CD4-positive, alpha-beta T cell treated with Interleukin-10 for 1 hour (primary cell): Measurements from ENCODE around the gene UQCRFS1.
A peak's percentile ranks its signal among the peaks of the same experiment; 100 is the strongest.
"Not testable (repeated sequence)": the region's sequence is repeated elsewhere in the genome, so short reads cannot be mapped to it uniquely, and the experiment has no call there.

Source experiments
- DNase-seq: peaks from one replicate; pipeline ENCODE4 v3.0.0-alpha.2; 2020

Gene UQCRFS1

DNA sequence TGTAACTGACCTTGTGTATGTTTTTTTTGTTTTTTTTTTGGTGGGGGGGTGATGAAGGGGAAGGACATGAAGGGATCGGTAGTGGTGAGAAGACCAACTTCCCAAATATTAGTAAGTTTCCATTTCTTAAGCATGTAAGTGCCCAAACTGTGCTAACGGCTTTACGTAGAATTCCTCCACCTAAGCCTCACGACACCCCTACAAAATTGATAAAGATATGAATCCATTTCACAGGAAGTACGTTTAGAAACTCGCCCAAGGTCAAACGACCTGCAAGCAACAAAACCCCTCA, 649 bp downstream of the UQCRFS1 start:
- peak; percentile 17 for DNase-seq

DNA sequence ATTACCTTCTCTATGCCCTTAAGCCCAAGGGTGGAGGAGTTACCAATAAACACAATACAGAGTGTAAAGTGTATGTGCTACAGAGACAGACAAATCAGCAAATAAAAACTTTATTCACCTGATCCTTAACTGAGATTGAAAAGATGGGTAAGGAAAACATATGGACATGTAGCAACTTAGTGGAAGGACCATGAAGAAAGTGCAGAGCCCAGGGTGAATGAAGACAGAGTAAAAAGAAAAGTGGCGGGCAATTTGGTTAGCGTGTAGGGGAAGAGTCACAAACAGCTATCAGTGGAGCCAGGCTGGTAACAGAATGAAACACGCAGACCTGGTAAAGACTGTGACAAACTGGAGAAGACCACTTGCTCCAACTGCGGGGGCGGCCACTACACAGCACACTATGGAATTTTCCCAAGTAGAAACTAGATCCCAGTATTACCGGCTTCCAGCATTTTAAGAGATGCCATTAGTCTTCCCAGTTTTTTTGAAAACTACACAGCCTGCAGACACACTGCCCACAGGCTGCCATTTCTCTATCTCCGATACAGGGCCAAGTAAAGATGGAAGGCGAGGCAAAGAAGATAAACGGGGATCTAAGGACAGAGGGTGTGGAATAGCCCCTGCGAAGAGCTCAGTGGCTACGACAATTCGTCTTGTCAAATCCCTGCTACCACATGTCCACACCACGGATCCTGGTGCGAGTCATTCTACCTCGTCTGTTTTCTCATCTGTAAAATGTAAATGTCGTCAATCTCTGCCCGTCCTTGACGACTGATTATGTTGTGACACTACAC, 1.2 kb downstream of the UQCRFS1 start:
- DNase-seq: no peak

DNA sequence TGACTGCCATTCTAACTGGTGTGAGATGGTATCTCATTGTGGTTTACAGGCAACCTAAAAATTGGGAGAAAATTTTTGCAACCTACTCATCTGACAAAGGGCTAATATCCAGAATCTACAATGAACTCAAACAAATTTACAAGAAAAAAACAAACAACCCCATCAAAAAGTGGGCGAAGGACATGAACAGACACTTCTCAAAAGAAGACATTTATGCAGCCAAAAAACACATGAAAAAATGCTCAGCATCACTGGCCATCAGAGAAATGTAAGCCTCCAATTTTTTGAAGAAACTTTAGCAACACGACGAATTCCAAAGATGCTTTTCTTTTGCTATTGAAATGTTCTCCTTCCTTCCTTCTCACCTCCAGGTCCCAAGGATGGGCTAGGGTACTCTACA, 1.9 kb downstream of the UQCRFS1 start:
- DNase-seq: not testable (repeated sequence)

DNA sequence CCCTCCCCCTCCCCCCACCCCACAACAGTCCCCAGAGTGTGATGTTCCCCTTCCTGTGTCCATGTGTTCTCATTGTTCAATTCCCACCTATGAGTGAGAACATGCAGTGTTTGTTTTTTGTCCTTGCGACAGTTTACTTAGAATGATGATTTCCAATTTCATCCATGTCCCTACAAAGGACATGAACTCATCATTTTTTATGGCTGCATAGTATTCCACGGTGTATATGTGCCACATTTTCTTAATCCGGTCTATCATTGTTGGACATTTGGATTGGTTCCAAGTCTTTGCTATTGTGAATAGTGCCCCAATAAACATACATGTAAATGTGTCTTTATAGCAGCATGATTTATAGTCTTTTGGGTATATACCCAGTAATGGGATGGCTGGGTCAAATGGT, 2.4 kb downstream of the UQCRFS1 start:
- DNase-seq: not testable (repeated sequence)

DNA sequence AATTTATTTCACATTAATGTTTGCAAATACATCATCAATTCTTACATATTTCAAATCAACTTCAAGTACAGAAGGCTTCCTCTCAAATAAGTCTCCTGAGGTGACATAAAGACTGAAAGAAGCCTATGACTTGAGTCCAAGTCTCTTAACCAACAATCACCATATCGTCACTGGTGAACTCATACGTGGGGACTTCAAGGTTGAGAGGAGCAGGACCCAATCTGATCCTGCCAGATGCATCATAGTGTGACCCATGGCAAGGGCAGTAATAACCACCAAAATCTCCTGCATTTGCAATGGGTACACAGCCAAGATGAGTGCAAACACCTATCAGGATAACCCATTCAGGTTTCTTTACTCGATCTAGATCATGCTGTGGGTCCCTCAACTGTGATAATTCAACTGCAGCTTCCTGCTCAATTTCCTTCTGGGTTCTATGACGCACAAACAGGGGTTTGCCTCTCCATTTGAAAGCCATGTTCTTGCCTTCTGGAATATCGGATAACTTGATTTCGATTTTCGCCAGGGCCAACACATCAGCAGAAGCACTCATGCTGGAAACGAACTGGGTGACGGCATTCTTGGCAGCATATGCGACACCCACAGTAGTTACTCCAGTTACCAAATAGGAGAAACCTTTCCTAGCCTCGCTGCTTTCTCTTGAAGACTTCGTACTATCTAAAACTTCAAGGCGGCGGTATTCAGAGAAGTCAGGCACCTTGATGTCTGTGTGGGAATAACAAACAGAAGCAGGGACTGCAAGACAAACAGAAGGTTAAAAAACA, 5.4 kb downstream of the UQCRFS1 start:
- not testable (repeated sequence) for DNase-seq

DNA sequence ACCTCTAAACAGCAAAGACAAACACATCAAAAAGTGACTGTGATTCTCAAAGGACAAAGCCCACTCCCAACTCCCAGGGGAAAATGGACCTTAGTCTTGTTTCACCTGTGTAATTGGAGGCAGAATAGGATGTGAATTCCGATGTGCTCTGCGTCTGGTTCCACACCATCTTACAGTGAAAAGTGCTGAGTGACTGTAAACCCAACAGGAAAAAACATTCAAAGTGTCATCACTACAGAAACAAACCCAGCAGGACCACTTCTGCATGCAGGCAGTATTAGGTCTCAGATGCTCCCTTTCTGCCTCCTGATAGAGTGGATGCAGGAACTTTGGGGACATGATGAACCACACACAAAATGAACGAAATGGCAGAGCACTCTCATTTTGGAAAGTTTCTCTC, 6.5 kb downstream of the UQCRFS1 start:
- DNase-seq: no peak

DNA sequence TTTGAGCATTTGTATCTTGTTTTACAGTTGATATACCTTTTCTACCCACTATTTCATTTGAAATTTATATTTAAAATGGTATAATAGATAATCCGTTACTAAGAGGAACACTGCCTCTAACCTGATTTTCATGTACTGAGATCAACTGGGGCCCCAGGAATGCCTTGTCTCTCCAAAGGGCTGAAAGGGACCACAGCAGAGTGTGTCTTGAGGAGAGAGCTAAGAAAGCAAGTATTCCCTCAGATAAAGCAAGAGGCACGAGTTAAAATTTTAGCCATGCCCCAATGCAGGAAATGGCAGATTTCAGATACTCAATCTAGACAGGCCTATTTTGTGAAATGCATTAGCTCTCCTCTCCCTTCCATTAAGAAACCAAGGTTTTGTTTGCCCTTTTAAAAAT, 10.7 kb downstream of the UQCRFS1 start:
- no peak for DNase-seq

DNA sequence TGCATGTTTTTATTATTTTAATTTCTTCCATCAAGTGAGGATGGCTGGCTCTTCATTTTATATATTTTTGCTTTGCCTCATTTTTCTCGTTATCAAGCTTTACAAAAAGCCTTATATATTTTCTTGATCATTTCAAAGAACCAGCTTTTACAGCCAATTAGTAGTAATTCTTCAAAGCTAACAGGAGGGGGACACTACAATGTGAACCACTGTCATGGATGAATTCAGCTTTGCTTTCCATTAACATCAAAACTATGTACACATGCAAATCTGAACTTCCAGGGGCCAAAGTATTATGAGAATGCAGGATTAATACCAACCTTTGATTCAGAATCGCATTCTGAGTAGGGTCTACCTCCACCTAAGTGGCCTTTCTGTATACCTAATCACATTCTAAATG, 11.1 kb downstream of the UQCRFS1 start:
- no peak for DNase-seq

DNA sequence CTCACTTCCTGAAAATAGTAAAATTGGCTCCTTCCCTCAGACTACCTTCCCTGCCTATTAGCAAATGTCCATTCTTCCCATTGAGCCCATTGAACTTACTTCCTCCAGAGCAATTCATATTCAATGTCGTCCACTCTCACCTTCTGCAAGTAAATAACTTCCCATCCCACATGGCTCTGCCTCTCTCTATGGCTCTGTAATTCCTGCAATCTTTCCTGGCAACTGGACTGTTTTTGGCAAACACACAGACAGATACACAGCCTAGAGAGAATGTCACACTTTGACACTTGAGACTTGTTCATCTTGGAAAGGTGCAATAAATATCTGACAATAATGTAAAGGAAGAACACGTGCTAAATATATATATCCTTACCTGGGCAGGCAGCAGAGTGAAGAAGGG, 18.3 kb downstream of the UQCRFS1 start:
- DNase-seq: no peak

DNA sequence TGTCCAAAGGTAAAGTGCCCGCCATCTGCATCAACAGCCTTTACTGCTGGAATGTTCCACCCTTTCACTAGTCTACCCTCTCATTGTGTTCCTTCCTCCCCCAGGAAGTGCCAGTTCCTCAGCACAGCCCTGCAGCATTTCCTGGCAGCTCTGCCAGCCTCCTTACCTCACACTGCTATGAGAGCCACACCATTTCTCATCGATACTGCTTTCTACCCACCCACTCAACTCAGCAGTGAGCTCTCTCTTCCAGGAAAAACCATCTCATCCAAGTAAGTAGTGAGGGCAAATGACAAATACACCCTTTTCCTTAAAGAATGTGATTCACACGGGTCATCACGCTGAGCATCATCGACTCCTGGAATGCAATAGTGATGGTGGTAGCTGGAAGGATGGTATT, 19.8 kb downstream of the UQCRFS1 start:
- no peak for DNase-seq

DNA sequence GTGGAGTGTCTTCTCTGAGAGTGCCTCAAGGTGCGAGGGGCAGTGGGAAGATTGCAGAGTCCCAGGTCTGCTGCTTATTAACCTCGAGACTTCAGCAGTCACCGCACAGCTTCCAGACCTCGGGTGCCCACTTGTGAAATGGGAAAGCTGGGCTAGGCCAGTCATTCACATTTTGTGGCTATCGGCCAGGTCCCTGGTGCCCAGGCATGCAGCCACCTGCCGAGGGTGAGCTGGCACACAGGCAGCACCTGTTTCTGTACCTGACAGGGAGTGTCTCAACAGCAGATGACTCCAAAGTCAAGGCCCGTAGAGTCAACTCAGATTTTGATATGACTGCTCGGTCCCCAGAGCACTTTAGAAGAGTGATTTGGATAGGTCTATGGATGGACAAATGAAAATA, 21.9 kb downstream of the UQCRFS1 start:
- DNase-seq: no peak

DNA sequence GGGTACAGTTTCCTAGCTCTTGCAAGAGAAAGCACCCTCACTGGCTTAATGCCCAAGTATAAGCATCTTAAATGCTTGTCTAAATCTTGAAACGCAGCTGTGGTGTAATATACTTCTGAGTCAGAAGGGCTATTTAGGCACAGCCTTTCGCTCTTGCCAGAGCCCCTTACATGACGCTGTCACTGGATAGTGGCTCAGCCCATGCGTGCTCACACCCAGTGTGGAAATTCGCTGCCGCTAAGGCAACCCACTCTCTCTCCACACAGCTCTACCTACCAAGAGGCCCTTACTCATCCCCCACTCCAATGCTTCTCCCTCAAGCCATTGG, 24.0 kb downstream of the UQCRFS1 start:
- DNase-seq: no peak

DNA sequence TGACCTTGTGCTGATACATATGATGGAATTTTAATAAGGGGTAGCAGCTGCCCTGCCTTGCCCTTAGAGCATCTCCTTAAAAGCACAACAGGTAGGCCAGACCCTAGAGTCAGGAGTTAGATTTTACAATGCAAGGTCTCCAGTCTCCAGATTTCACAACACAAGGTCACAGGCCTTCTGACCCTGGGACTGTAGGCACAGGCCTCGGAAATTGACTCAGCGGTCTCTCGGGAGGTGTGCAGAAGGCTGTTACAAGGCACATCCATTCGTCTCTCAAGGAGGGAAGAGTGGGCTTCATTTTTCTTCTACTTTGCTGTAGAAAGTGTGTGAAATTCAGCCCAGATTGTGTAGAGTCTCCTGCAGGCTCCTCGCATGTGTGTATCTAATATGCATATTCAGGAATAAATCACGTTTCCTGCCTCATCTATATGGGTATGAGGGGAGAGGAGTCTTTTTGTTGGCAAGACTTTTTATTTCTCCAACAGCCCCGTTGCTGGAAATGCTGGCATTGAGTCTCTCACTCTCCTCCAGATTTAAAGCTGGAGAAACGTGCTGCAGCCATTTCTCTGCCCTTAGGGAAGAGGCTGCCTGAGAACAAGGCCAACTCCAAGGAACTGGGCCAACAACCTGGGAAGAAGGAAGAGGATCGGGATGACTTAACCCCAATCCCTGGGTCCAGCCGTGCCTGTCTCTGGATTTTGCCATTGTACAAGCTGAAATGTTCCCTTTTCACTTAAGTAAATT, 24.5 kb downstream of the UQCRFS1 start:
- no peak for DNase-seq

DNA sequence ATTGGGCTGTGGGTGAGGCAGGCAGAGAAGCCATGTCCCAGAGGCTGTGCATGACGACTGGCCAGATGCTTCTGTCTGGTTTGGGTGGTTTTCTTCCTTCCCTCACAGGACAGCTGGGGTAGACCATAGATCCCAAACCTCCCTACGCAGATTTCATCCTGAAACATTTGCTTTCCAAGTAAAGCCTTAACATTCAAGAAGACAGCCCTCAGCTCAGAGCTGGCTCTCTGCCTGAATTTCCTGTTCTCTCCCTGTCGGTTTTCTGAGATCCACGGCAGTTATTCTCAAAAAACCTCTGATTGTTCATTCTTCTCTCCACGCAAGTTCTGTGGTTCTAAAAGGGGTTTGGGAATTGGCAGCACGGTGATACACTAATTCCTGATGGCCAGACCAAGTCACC, 25.3 kb downstream of the UQCRFS1 start:
- no peak for DNase-seq

DNA sequence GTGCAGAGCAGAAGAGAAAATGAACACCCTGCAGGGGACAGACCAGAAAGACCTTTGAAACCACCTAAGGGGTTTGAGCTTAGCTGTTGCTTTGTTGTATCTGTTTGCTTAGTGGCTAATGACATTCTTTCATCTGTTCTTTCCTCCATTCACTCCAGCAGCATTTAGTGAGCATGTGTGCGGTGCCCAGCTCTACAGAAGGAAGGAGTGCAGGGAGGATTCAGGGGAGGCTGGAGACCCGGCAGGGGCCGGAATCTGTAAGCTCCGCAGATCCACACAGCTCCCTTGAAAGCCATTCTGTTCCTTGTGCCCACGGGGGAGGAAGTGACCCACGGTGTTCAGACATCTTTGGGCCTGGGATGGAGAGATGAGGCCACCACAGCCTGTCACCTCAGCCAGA, 27.5 kb downstream of the UQCRFS1 start:
- DNase-seq: no peak

DNA sequence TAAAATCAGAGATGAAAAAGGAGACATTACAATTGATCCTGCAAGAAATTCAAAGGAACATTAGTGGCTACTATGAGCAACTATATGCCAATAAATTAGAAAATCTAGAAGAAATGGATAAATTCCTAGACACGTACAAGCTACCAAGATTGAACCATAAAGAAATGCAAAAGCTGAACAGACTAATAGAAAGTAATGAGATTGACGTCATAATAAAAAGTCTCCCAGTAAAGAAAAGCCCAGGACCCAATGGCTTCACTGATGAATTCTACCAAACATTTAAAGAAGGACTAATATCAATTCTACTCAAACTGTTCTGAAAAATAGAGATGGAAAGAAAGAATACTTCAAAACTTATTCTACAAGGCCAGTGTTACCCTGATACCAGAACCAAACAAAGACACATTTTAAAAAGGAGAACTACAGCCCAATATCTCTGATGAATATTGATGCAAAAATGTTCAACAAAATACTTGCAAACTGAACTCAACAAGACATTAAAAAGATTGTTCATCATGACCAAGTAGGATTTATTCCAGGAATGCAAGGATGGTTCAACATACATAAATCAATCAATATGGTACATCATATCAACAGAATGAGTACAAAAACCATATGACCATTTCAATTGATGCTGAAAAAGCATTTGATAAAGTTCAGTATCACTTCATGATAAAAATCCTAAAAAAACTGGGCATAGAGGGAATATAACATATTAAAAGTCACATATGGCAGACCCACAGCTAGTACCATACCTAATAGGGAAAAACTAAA, 35.8 kb downstream of the UQCRFS1 start:
- DNase-seq: no peak

DNA sequence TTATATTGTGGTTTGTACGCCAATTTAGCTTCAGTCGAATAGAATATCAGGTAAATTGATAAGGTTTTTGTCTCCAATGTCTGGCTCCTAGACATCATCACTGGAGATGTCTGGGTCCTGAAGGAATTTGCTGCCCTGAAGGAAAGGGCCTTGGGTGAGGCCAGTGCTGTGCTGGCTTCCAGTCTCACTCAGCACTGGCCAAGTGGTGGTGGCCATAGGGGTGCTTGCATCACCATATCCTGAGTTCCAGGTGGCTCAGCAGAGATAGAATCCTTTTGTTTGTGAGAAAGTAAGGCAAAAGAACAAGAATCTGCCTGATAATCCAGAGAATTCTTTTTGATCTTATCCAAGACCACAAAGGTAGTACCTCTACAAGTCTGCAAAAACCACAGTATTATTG, 39.1 kb downstream of the UQCRFS1 start:
- no peak for DNase-seq

DNA sequence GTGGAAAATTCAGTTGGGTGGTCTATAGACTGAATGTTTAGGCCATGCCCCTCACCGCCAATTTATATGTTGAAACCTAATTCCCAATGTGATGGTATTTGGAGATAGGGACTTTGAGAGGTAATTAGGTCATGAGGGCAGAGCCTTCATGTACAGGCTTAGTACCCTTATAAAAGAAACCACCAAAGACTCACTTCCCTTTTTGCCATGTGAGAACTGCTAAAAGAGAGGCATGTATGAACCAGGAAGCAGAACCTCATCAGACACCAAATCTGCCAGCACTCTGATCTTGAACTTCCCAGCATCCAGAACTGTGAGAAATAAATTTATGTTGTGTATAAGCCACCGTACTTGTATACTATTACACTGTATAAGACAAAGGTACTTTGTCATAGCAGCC, 40.6 kb downstream of the UQCRFS1 start:
- no peak for DNase-seq

DNA sequence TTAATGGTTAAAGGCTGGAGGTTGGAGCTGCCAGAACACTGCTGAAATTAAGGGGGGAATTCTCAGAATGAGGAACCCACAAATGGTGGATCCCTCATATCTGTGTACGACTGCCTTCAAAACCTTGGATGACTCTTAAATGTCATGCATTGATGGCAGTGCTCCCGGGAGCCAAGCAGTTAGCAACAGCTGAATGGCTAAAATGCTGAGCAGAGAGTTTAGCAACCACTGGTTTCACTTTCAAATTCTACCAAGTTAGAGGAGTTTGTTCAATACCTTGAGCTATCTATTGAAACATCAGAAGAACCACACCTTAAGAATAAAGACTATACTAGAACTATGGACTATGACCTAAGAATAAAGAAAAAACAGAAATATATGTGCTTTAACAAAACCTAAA, 41.4 kb downstream of the UQCRFS1 start:
- no peak for DNase-seq

DNA sequence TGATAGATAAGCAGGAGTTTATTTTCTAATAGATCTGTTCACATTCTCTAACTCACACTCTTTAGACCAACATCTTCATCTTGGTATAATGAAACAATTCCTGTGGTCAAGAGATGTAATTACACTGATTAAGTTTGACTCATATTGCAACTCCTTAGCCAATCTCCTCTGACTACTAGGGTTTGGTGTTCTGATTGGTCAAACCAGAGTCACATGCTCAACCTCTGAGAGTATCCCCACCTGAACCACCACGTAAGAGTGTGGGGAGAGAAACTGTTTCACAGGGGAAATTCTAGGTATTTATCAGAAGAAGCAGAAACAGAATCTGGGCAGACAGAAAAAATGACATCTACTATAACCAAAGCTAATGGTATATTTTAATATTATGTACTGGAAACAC, 42.4 kb downstream of the UQCRFS1 start:
- no peak for DNase-seq

DNA sequence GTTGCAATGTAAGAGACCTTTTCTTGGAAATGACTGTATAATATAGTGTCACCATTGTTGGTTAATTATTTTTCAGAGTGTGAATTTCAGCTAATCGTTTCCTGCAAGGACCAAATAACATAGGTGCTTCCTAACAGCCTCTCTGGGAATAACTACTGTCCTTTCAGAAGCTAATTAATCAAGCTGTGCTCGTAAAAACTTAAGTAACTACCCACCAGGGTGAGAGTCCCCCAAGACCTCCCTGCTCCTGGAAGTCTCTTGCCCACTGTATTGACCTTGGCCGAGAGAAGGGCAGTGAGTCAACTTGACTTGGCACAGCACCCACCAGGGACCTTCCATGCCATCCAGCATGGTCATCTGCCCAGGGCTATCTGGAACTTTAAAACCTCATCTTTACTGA, 50.3 kb downstream of the UQCRFS1 start:
- no peak for DNase-seq

DNA sequence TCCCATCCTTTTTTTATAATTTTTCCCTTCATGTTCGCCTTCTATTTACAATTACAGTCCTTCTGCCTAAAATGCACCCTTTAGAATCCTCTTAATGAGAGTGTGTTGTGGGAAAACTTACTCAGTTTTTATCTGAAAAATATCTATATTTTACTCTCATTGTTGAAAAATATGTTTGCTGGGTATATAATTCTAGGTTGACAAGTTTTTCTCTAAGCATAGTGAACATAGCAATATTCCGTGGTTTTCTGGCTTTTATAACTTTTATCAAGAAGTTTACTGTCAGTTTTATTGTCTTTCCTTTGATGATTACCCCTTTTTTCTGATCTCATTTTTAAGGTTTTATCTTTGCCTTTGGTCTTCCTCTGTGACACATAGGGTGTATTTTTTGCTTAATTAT, 57.3 kb downstream of the UQCRFS1 start:
- DNase-seq: no peak
